IPS-15b (cell line): ENCODE results near the gene HSD17B3.
"Not testable (repeated sequence)": the region's sequence is repeated elsewhere in the genome, so short reads cannot be mapped to it uniquely, and the experiment has no call there.

Experiments used
- H3K27me3 ChIP-seq: one replicate; pipeline ENCODE4 v1.6.1; 2013; ENCODE audit warnings: low read length; ENCODE audit not compliant: control insufficient read depth, insufficient read depth
- H3K36me3 ChIP-seq: one replicate; pipeline ENCODE4 v1.6.1; 2013; ENCODE audit warnings: low read length; ENCODE audit not compliant: control insufficient read depth, insufficient read depth
- H3K4me1 ChIP-seq: one replicate; pipeline ENCODE4 v1.6.1; 2013; ENCODE audit warnings: mild to moderate bottlenecking, low read length; ENCODE audit not compliant: control insufficient read depth, insufficient read depth
- H3K4me3 ChIP-seq: one replicate; pipeline ENCODE4 v1.5.1; 2013; ENCODE audit warnings: low read depth, low read length
- H3K9ac ChIP-seq: one replicate; pipeline ENCODE4 v1.6.1; 2013; ENCODE audit warnings: low read depth, mild to moderate bottlenecking, low read length
- H3K9me3 ChIP-seq: one replicate; pipeline ENCODE4 v1.6.1; 2013; ENCODE audit warnings: mild to moderate bottlenecking, low read length; ENCODE audit not compliant: control insufficient read depth, insufficient read depth

The HSD17B3 gene

GRCh38 chr9:96251451-96251850, 50.5 kb downstream of the HSD17B3 start:
- no peaks in the 10 kb centered on the region for H3K27me3 ChIP-seq
- no peaks in the 10 kb centered on the region for H3K36me3 ChIP-seq
- H3K9me3 ChIP-seq: no peaks in the 10 kb centered on the region
- no peak overlapping the region for H3K9ac ChIP-seq
- no peaks in the 10 kb centered on the region for H3K4me1 ChIP-seq
- no peak overlapping the region for H3K4me3 ChIP-seq

DNA sequence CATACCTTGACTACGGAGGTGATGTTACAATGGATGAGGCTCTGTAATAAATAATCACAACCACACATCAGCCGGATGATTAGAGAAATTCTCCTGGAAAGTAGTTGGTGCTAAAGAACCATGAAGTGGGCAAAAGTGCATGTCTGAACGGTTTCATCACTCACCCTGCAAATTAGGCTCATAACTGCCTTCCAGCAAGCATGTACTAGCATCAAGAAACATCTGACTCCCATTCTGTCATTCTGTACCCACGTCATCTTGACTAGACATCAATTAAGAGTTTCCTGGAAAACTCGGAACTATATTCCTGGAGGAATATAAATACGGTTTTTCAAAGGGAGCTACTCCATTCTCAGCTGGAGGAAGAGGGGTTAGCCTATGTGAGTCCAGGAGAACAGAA, 52.2 kb downstream of the HSD17B3 start:
- Histone ChIP-seq H3K27me3 (no peaks in the 10 kb centered on the region), H3K4me3 (no peak overlapping the region), H3K36me3 (no peaks in the 10 kb centered on the region), H3K9ac (no peak overlapping the region), H3K4me1 (peaks cover 2% of the 10 kb centered on the region), H3K9me3 (no peaks in the 10 kb centered on the region)

DNA sequence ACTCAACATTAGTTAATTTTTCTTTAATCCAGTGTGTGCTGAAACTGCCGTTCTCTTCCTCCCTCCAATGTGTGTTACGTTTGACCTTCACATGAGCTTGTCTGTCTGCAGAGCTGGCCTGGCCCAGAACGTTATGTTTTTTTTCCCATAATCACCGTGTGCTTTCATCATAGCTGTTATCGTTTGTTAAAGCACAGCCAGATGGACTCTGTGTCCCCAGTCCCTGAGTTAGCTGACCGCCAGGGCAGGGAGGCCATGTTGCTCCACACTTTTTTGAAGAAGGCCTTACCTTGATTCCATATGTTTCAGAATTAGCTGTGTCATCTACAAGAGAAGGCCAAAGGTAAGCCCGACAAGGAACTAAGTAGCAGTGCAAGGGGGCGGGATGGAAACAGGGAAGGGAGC, 55.7 kb downstream of the HSD17B3 start:
- Histone ChIP-seq H3K4me1 (peaks cover 2% of the 10 kb centered on the region), H3K36me3 (no peaks in the 10 kb centered on the region), H3K27me3 (no peaks in the 10 kb centered on the region), H3K4me3 (no peak overlapping the region), H3K9ac (no peak overlapping the region), H3K9me3 (no peaks in the 10 kb centered on the region)

DNA sequence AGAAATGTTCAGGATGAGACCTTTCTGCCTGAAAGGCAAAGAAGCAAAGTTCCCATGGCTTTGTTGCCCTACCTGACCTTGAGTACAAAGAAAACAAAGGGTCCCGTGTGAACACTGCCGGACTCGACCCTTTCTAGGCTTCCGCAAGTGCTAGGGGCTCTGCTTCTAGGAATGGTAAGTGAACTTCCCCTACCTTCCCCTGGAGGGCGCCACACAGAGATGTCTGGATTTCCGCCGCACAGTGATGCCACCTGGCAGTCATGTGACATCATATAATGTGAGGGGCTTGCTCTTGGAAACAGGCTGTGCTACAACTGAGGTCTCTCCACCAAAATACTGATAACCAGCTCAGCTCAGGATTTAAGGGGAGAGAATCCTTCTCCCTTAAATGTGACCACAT, 56.6 kb downstream of the HSD17B3 start:
- Histone ChIP-seq H3K9ac (no peak overlapping the region), H3K4me1 (peaks cover 2% of the 10 kb centered on the region)

DNA sequence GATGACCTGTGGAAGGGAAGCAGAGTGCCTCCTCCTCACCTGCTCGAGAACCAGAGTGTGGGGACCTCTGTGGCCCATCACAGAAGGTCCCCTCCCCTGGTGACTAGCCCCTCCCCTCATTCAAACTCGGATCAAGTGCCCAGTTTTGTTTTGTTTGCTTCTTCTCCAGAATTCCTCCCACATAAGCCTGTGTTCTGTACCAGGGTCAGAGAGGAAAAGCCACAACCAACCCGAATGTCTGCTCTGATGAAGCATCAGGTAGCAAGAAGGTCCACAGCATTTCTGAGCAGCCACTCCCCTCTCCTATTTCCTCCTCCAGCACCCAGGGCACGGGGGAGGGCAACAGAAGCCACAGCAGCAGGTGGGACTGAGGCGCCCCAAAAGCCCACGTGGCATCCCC, 58.2 kb downstream of the HSD17B3 start:
- Histone ChIP-seq H3K9ac (no peak overlapping the region), H3K4me1 (peaks cover 2% of the 10 kb centered on the region), H3K36me3 (no peaks in the 10 kb centered on the region), H3K9me3 (no peaks in the 10 kb centered on the region), H3K27me3 (no peaks in the 10 kb centered on the region), H3K4me3 (no peak overlapping the region)

More for the DNA sequence above, 56.6 kb downstream of the HSD17B3 start:
- no peaks in the 10 kb centered on the region for H3K27me3 ChIP-seq
- H3K36me3 ChIP-seq: no peaks in the 10 kb centered on the region
- H3K9me3 ChIP-seq: no peaks in the 10 kb centered on the region
- H3K4me3 ChIP-seq: no peak overlapping the region

- H3K9ac ChIP-seq: no peak overlapping the region
Observed at GRCh38 chr9:96242811-96243210, 59.2 kb downstream of the HSD17B3 start.

GRCh38 chr9:96241391-96241809, 60.6 kb downstream of the HSD17B3 start:
- no peaks in the 10 kb centered on the region for H3K36me3 ChIP-seq
- H3K9ac ChIP-seq: no peak overlapping the region
- no peaks in the 10 kb centered on the region for H3K27me3 ChIP-seq

More at GRCh38 chr9:96242811-96243210, 59.2 kb downstream of the HSD17B3 start:
- Histone ChIP-seq H3K36me3 (no peaks in the 10 kb centered on the region), H3K4me3 (no peak overlapping the region), H3K27me3 (no peaks in the 10 kb centered on the region), H3K9me3 (no peaks in the 10 kb centered on the region), H3K4me1 (peaks cover 2% of the 10 kb centered on the region)

DNA sequence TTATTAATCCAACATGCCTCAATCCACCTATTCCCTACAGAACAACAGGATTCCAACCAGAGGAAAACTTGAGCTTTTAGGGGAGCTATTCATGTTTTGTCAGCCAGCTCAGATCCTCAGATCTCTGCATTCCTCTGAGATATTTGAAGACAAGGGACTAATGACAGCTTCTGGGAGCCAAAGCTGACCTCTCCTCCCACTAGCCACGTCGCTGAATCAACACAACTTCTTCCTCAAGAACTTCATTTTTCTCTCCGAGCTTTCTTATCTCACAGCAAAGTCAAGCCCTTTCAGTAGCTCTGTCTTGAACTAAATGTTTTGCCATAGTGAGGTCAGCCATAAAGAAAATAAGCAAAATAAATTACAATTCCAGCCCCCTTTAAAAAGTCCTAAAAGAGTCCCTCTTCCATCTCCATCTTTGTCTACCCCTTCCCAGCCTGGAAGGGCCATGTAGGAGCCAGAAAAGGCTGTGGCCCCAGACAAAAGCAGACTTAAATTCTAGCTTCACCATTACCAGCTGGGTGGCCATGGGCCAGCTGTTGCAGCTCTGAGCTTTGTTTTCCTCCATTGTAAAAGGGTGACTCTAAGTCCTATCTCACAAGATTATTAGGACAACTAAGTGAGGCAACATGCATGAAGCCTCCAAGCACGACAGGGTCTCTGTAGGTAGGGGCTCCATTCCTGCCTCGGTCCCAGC, 65.0 kb downstream of the HSD17B3 start:
- Histone ChIP-seq H3K4me3 (no peak overlapping the region), H3K9me3 (no peaks in the 10 kb centered on the region), H3K36me3 (no peaks in the 10 kb centered on the region), H3K9ac (no peak overlapping the region), H3K4me1 (no peaks in the 10 kb centered on the region), H3K27me3 (no peaks in the 10 kb centered on the region)

More at GRCh38 chr9:96241391-96241809, 60.6 kb downstream of the HSD17B3 start:
- Histone ChIP-seq H3K9me3 (no peaks in the 10 kb centered on the region), H3K4me1 (peaks cover 2% of the 10 kb centered on the region), H3K4me3 (no peak overlapping the region)

- H3K27me3 ChIP-seq, H3K9me3 ChIP-seq, H3K4me3 ChIP-seq, H3K36me3 ChIP-seq, H3K4me1 ChIP-seq, H3K9ac ChIP-seq: not testable (repeated sequence)
Observed at GRCh38 chr9:96236337-96236736, 65.6 kb downstream of the HSD17B3 start.

GRCh38 chr9:96232539-96233241, 69.3 kb downstream of the HSD17B3 start:
- Histone ChIP-seq H3K36me3 (no peaks in the 10 kb centered on the region), H3K4me3 (no peak overlapping the region), H3K27me3 (no peaks in the 10 kb centered on the region), H3K9me3 (no peaks in the 10 kb centered on the region), H3K4me1 (no peaks in the 10 kb centered on the region), H3K9ac (no peak overlapping the region)

DNA sequence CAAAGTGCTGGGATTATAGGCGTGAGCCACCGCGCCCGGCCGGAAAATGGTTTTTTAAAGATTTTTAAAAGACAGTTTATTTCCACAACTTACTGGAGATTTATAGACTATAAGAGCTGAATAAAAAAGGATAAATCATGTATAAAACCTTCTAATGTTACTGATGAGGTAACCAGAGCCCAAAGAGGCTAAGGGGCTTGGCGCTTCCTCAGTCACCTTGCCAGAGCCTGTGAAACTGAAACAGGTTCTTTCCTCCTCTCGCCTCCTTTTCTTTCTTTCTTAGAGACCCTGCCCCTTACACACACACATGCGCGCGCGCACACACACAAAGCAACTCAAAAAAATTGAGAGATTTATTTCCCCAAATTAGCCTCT, 69.8 kb downstream of the HSD17B3 start:
- Histone ChIP-seq H3K36me3 (no peaks in the 10 kb centered on the region), H3K27me3 (no peaks in the 10 kb centered on the region), H3K9ac (no peak overlapping the region), H3K4me1 (no peaks in the 10 kb centered on the region), H3K9me3 (no peaks in the 10 kb centered on the region), H3K4me3 (no peak overlapping the region)

GRCh38 chr9:96230002-96230401, 72.0 kb downstream of the HSD17B3 start:
- Histone ChIP-seq H3K36me3 (no peaks in the 10 kb centered on the region), H3K4me1 (no peaks in the 10 kb centered on the region), H3K9me3 (no peaks in the 10 kb centered on the region), H3K27me3 (no peaks in the 10 kb centered on the region), H3K4me3 (no peak overlapping the region), H3K9ac (no peak overlapping the region)
